K562 (cell line): ENCODE results near the gene XPOT. TPM values are rescaled to one million over a fixed set of nuclear protein-coding genes. Genes with fewer than 3 reads are reported as not detected.

Source experiments
- BMI1 ChIP-seq: fragments of 150-350 bp; IDR thresholded peaks from 2 replicates; pipeline ENCODE4 v1.6.1; 2014; ENCODE audit warnings: low read length
- CEBPB ChIP-seq: fragments of 450-650 bp; IDR thresholded peaks from 2 replicates; pipeline ENCODE4 v1.6.1; 2016; ENCODE audit warnings: missing genetic modification characterization, missing compliant biosample characterization
- CGGBP1 ChIP-seq: fragments of 250-450 bp; sonication (Bioruptor Pico); IDR thresholded peaks from 2 replicates; pipeline ENCODE4 v1.9.0; 2021; ENCODE audit warnings: mild to moderate bottlenecking
- CSDE1 ChIP-seq, 2 experiments: fragments of 450-650 bp; IDR thresholded peaks; 2 replicates each; pipeline ENCODE4 v1.6.1; 2016; ENCODE audit warnings: mild to moderate bottlenecking in 1 of 2
- DEAF1 ChIP-seq: fragments of 450-650 bp; formaldehyde crosslinking; IDR thresholded peaks from 2 replicates; pipeline ENCODE4 v1.4.0; 2020; ENCODE audit warnings: mild to moderate bottlenecking, moderate library complexity
- EZH2 ChIP-seq: IDR thresholded peaks from 2 replicates; pipeline ENCODE4 v1.6.1; 2012; ENCODE audit warnings: low read depth, mild to moderate bottlenecking, inconsistent platforms, low read length, borderline replicate concordance
- FOXP4 ChIP-seq: sonication (generic); formaldehyde crosslinking; IDR thresholded peaks from 2 replicates; pipeline ENCODE4 v1.8.0; 2022; ENCODE audit warnings: mild to moderate bottlenecking, missing genetic modification reagents, borderline replicate concordance
- KHSRP ChIP-seq: fragments of 450-650 bp; IDR thresholded peaks from 2 replicates; pipeline ENCODE4 v1.6.1; 2017
- LARP7 ChIP-seq: fragments of 450-650 bp; IDR thresholded peaks from 2 replicates; pipeline ENCODE4 v1.6.1; 2016
- PHF21A ChIP-seq: fragments of 450-650 bp; IDR thresholded peaks from 2 replicates; pipeline ENCODE4 v1.6.1; 2017; ENCODE audit warnings: low read depth, borderline replicate concordance
- POLR2AphosphoS5 ChIP-seq: IDR thresholded peaks from 2 replicates; pipeline ENCODE4 v1.6.1; 2011; ENCODE audit warnings: mild to moderate bottlenecking, low read depth, low read length, moderate library complexity; ENCODE audit not compliant: control insufficient read depth, insufficient read depth
- RAD51 ChIP-seq: fragments of 450-650 bp; IDR thresholded peaks from 2 replicates; pipeline ENCODE4 v1.7.1; 2016; ENCODE audit warnings: low read depth, mild to moderate bottlenecking, borderline replicate concordance
- SRSF3 ChIP-seq: fragments of 200-400 bp; formaldehyde crosslinking; IDR thresholded peaks from 2 replicates; pipeline ENCODE4 v1.6.1; 2016; ENCODE audit warnings: mild to moderate bottlenecking, low read length, moderate library complexity; ENCODE audit not compliant: insufficient read depth
- USF2 ChIP-seq: sonication (generic); formaldehyde crosslinking; IDR thresholded peaks from 2 replicates; pipeline ENCODE4 v1.5.0; 2020; ENCODE audit warnings: missing genetic modification reagents
- VEZF1 ChIP-seq: fragments of 200-800 bp; sonication (Bioruptor generic); IDR thresholded peaks from 2 replicates; pipeline ENCODE4 v1.6.1; 2017; ENCODE audit warnings: missing genetic modification characterization, missing compliant biosample characterization
- ZNF146 ChIP-seq: IDR thresholded peaks from one replicate; pipeline ENCODE4 v1.6.1; 2018; ENCODE audit warnings: missing compliant biosample characterization; ENCODE audit not compliant: unreplicated experiment
- ZNF175 ChIP-seq: fragments of 200-800 bp; sonication (Bioruptor generic); IDR thresholded peaks from 2 replicates; pipeline ENCODE4 v1.6.1; 2016; ENCODE audit warnings: low read depth, mild to moderate bottlenecking, missing genetic modification characterization, missing compliant biosample characterization
- ZNF212 ChIP-seq: fragments of 450-650 bp; formaldehyde crosslinking; IDR thresholded peaks from 2 replicates; pipeline ENCODE4 v1.4.0; 2020; ENCODE audit warnings: mild to moderate bottlenecking
- ZNF311 ChIP-seq: fragments of 250-450 bp; sonication (Bioruptor Pico); IDR thresholded peaks from 2 replicates; pipeline ENCODE4 v1.4.0; 2020; ENCODE audit warnings: mild to moderate bottlenecking, moderate library complexity
- polyA plus RNA-seq, 8 experiments: library from polyadenylated mRNA; depleted of rRNA in 4 of 8; stranded (reverse) in 5 of 8; unstranded in 3 of 8; fragments of >200 nt; fragmentation: Nextera tagmentation in 2 of 8; fragmentation: Illumina TruSeq in 1 of 8; extraction: Ambion mirVana in 2 of 8; extraction: Trizol in 1 of 8; gene quantifications; 2 replicates each; pipeline versions ENCODE4 v1.2.1 to v1.2.3, GENCODE V29; 2011 to 2014; ENCODE audit warnings: inconsistent platforms in 1 of 8, missing spikeins in 1 of 8
- total RNA-seq, 7 experiments: library from RNA; depleted of rRNA in 6 of 7; stranded (reverse); fragments of >200 nt in 6 of 7; fragmentation: Illumina TruSeq in 2 of 7; extraction: Trizol in 2 of 7; gene quantifications; 2 replicates each; pipeline versions ENCODE4 v1.2.1 to v1.2.3, GENCODE V29; 2011 to 2021; ENCODE audit warnings: low replicate concordance in 1 of 7

Gene XPOT
- total and polyA plus RNA-seq, 9 of the 15 experiments (the other 6 are each of a cell fraction or from before 2014, with no cell fraction given), result 26.2 to 192 (median 102) TPM

- TF ChIP-seq VEZF1 (CRISPR knock-in tag) (no peak), POLR2AphosphoS5 (peak; percentile 76), EZH2 (no peak), RAD51 (peak; percentile 17; the same call in 1 of the 2 replicates), DEAF1 (no peak), FOXP4 (no peak), ZNF311 (CRISPR knock-in tag) (no peak), ZNF146 (no peak), USF2 (CRISPR knock-in tag) (peak; percentile 57), KHSRP (no peak), CEBPB (tag) (no peak), BMI1 (no peak), LARP7 (no peak), PHF21A (no peak), ZNF175 (CRISPR knock-in tag) (0 out of 2 replicates have a peak, but pooled peaks have one; percentile 56), SRSF3 (no peak), ZNF212 (CRISPR knock-in tag) (no peak), CGGBP1 (CRISPR knock-in tag) (no peak), CSDE1 (IDR thresholded peaks at IDR 0.05) (no peak)
Measured at GRCh38 chr12:64403707-64404469, at the start of gene XPOT (continued).
